Suprapubic skin (tissue), 4 donors: ENCODE data around the gene ALDOC.

Experiments used
- CTCF ChIP-seq, 2 donors: fragments of 200-600 bp in 1 of 2; fragments of 450-650 bp in 1 of 2; sonication (generic) in 1 of 2; IDR thresholded peaks; one replicate each; pipeline ENCODE4 v1.5.1; 2016 to 2019; ENCODE audit warnings: antibody characterized with exemption in 2 of 2, mild to moderate bottlenecking in 1 of 2, moderate library complexity in 1 of 2
- EP300 ChIP-seq: sonication (generic); formaldehyde crosslinking; IDR thresholded peaks from one replicate; pipeline ENCODE4 v1.6.1; 2017; ENCODE audit warnings: antibody characterized with exemption
- POLR2A ChIP-seq, 2 donors: fragments of 450-650 bp; IDR thresholded peaks; one replicate each; pipeline ENCODE4 v1.6.1; 2017; ENCODE audit warnings: antibody characterized with exemption in 2 of 2, mild to moderate bottlenecking in 2 of 2, moderate library complexity in 2 of 2
- POLR2AphosphoS5 ChIP-seq, 3 donors: sonication (generic); formaldehyde crosslinking; IDR thresholded peaks; one replicate each; pipeline ENCODE4 v1.6.1; 2017; ENCODE audit warnings: antibody characterized with exemption in 3 of 3

- TF ChIP-seq CTCF (IDR thresholded peaks at IDR 0.05) (no peak), POLR2AphosphoS5 (IDR thresholded peaks at IDR 0.05) (no peak), EP300 (no peak), POLR2A (IDR thresholded peaks at IDR 0.05) (no peak)
Measured at GRCh38 chr17:28624148-28624547, 47.5 kb upstream of the ALDOC start.
